ENCODE results near the gene CCNQ. TPM values are rescaled to one million over a fixed set of nuclear protein-coding genes. Genes with fewer than 3 reads are reported as not detected.

The CCNQ gene
- total RNA-seq, 1 experiment from 2014 or later: 32.4 TPM

DNA sequence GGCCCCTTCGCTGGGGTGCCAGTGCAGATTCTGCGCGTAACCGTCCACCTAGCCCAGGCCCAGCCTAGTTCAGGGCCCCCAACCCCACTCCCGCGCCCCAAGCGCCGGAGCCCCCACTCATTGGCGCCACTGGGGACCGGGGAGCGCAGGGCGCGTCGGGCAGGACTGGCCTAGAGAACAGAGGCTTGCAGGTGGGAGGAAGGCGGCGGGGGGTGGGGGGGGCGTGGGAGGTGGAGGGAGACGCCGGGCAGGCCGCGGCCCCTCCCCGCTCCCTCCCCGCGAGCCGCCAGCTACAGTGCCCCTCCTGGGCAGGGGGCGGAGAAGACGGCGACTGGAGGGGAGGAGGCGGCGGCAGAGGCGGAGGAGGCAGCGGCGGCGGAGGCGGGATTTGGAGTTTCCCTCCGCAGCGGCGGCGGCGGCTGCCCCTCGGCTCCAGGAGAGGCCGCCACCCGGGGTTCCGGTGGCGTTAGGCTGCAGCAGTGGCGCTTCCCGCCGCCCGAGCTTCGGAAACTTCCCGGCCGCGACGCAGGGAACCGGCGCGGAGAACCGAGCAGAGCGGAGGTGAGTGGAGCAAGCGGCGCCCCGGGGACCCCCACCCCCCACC lies 43.2 kb upstream of the CCNQ start:
- no peak overlapping the region for H3K27ac ChIP-seq (ENCODE audit: low read depth, low read length, poor library complexity, severe bottlenecking)

GRCh38 chrX:153641627-153642026 lies 42.7 kb upstream of the CCNQ start:
- no TSS peak for BruUV-seq (replicated peaks)
- Histone ChIP-seq H3K36me3 (ENCODE audit: insufficient read depth, low read length, poor library complexity, severe bottlenecking) (no peaks in the 10 kb centered on the region), H3K9me3 (ENCODE audit: low read depth, low read length, poor library complexity, severe bottlenecking) (no peaks in the 10 kb centered on the region), H3K4me1 (ENCODE audit: insufficient read depth, low read length, poor library complexity, severe bottlenecking) (no peaks in the 10 kb centered on the region), H3K4me3 (ENCODE audit: low read depth, low read length, poor library complexity, severe bottlenecking) (no peak overlapping the region), H3K27ac (ENCODE audit: low read depth, low read length, poor library complexity, severe bottlenecking) (no peak overlapping the region), H3K27me3 (replicated peaks; ENCODE audit: insufficient read depth, low read depth, low read length, poor library complexity) (peaks cover 14% of the 10 kb centered on the region)
- peak; percentile 28 for DNase-seq (ENCODE audit: low spot score)
- POLR2A ChIA-PET (ENCODE audit: low non-redundant PET): no interaction called here
- CTCF ChIA-PET: no interaction called here
- intact Hi-C loops (cut with micrococcal nuclease; ENCODE audit: unreplicated experiment): no loop called here
- TF ChIP-seq CTCF (conservative IDR thresholded peaks at IDR 0.05; ENCODE audit: low read depth, low read length): no peak
- TF ChIP-seq EZH2 (IDR thresholded peaks at IDR 0.05; ENCODE audit: borderline replicate concordance, low read depth, low read length, poor library complexity, severe bottlenecking): no peak

More for the DNA sequence above, 43.2 kb upstream of the CCNQ start:
- Histone ChIP-seq H3K36me3 (ENCODE audit: insufficient read depth, low read length, poor library complexity, severe bottlenecking) (no peaks in the 10 kb centered on the region), H3K9me3 (ENCODE audit: low read depth, low read length, poor library complexity, severe bottlenecking) (no peaks in the 10 kb centered on the region), H3K27me3 (replicated peaks; ENCODE audit: insufficient read depth, low read depth, low read length, poor library complexity) (peaks cover 14% of the 10 kb centered on the region), H3K4me1 (ENCODE audit: insufficient read depth, low read length, poor library complexity, severe bottlenecking) (no peaks in the 10 kb centered on the region), H3K4me3 (ENCODE audit: low read depth, low read length, poor library complexity, severe bottlenecking) (peak overlapping the region; percentile 27)
- BruUV-seq (replicated peaks): no TSS peak
- peak; percentile 13 for DNase-seq (ENCODE audit: low spot score)
- no peak for TF ChIP-seq EZH2 (IDR thresholded peaks at IDR 0.05; ENCODE audit: borderline replicate concordance, low read depth, low read length, poor library complexity, severe bottlenecking)
- no peak for TF ChIP-seq CTCF (conservative IDR thresholded peaks at IDR 0.05; ENCODE audit: low read depth, low read length)
- POLR2A ChIA-PET (ENCODE audit: low non-redundant PET): no interaction called here
- intact Hi-C loops (cut with micrococcal nuclease; ENCODE audit: unreplicated experiment): no loop called here
- CTCF ChIA-PET: no interaction called here

- Histone ChIP-seq H3K27ac (ENCODE audit: low read depth, low read length, poor library complexity, severe bottlenecking) (no peak overlapping the region), H3K27me3 (replicated peaks; ENCODE audit: insufficient read depth, low read depth, low read length, poor library complexity) (peaks cover 13% of the 10 kb centered on the region), H3K36me3 (ENCODE audit: insufficient read depth, low read length, poor library complexity, severe bottlenecking) (no peaks in the 10 kb centered on the region), H3K9me3 (ENCODE audit: low read depth, low read length, poor library complexity, severe bottlenecking) (no peaks in the 10 kb centered on the region), H3K4me3 (ENCODE audit: low read depth, low read length, poor library complexity, severe bottlenecking) (no peak overlapping the region), H3K4me1 (ENCODE audit: insufficient read depth, low read length, poor library complexity, severe bottlenecking) (no peaks in the 10 kb centered on the region)
- intact Hi-C loops (cut with micrococcal nuclease; ENCODE audit: unreplicated experiment): no loop called here
- POLR2A ChIA-PET (ENCODE audit: low non-redundant PET): no interaction called here
- no peak for TF ChIP-seq CTCF (conservative IDR thresholded peaks at IDR 0.05; ENCODE audit: low read depth, low read length)
- TF ChIP-seq EZH2 (IDR thresholded peaks at IDR 0.05; ENCODE audit: borderline replicate concordance, low read depth, low read length, poor library complexity, severe bottlenecking): no peak
- no TSS peak for BruUV-seq (replicated peaks)
- DNase-seq (ENCODE audit: low spot score): no peak
- CTCF ChIA-PET: interaction anchor here (0.6 kb wide), 1 partner anchor 102 kb away, joined by 3 read pairs; no protein-coding TSS in a partner anchor
Measured at GRCh38 chrX:153640736-153641575, 42.0 kb upstream of the CCNQ start.

Measured in A673 (cell line).